Heart right ventricle (tissue), 16 donors: ENCODE measurements around the gene KIF25. TPM values are rescaled to one million over a fixed set of nuclear protein-coding genes. Genes with fewer than 3 reads are reported as not detected.

Experiments
- ATAC-seq, 8 donors: fragments of 200-7000 bp; cut with Tn5 transposase; one replicate each; pipeline ENCODE4 v1.9.1; 2020; ENCODE audit warnings: mild to moderate bottlenecking in 8 of 8, moderate library complexity in 8 of 8, moderate number of reproducible peaks in 1 of 8
- DNase-seq, 2 donors: peaks; one replicate each; pipeline ENCODE4 v3.0.0-alpha.2; 2020
- H3K27ac ChIP-seq, 10 donors: fragments of 200-600 bp; sonication (generic) in 2 of 10; one replicate each; pipeline versions ENCODE4 v1.5.0 to v1.8.0; 2020 to 2022; ENCODE audit warnings: mild to moderate bottlenecking in 3 of 10
- H3K27me3 ChIP-seq, 7 donors: fragments of 200-600 bp; one replicate each; pipeline ENCODE4 v1.8.0; 2021 to 2022; ENCODE audit warnings: mild to moderate bottlenecking in 2 of 7
- H3K36me3 ChIP-seq, 9 donors: fragments of 200-600 bp; sonication (generic) in 1 of 9; one replicate each; pipeline versions ENCODE4 v1.5.0 to v1.8.0; 2020 to 2022; ENCODE audit warnings: mild to moderate bottlenecking in 2 of 9
- H3K4me1 ChIP-seq, 9 donors: fragments of 200-600 bp; sonication (generic) in 1 of 9; one replicate each; pipeline versions ENCODE4 v1.5.0 to v1.8.0; 2020 to 2022; ENCODE audit warnings: mild to moderate bottlenecking in 4 of 9
- H3K4me3 ChIP-seq, 10 donors: fragments of 200-600 bp; sonication (generic) in 2 of 10; one replicate each; pipeline versions ENCODE4 v1.5.0 to v1.8.0; 2020 to 2022; ENCODE audit warnings: mild to moderate bottlenecking in 7 of 10, moderate library complexity in 2 of 10
- H3K9me3 ChIP-seq, 11 donors: fragments of 200-600 bp in 10 of 11; sonication (generic) in 2 of 11; one replicate each; pipeline versions ENCODE4 v1.5.0 to v1.8.0; 2013 to 2022; ENCODE audit warnings: mild to moderate bottlenecking in 2 of 11, control low read depth in 1 of 11, moderate library complexity in 1 of 11
- WGBS, 2 donors: extraction: QIAGEN DNeasy Blood & Tissue Kit; methylation state at CpG; one replicate each; pipeline ENCODE4 v1.1.7; 2013; ENCODE audit warnings: inconsistent platforms in 1 of 2; 5-methylcytosine and 5-hydroxymethylcytosine counted together
- intact Hi-C, 10 donors: fragments of 100-400 bp; cut with DNase I; formaldehyde crosslinking; loops; one replicate each; pipeline versions ENCODE4 v1.11.1 to v1.14.2; 2022
- polyA plus RNA-seq, 2 donors: library from polyadenylated mRNA; stranded (reverse); fragments of 200-250 nt; gene quantifications; one replicate each; pipeline ENCODE4 v1.2.3, GENCODE V29; 2013
- total RNA-seq, 10 donors: library from RNA; stranded (reverse); fragmentation: NEBNext Ultra II Directional in 3 of 10; extraction: Animal tissue kit (Norgen Biotek cat#: 25700) in 3 of 10; gene quantifications; one replicate each; pipeline versions ENCODE4 v1.2.1 to v1.2.4, GENCODE V29; 2021 to 2023
- TF ChIP-seq, protein P1 (sequence below), 9 donors: fragments of 200-600 bp; sonication (generic) in 2 of 9; IDR thresholded peaks; one replicate each; pipeline versions ENCODE4 v1.5.0 to v1.8.0; 2021 to 2022; ENCODE audit warnings: antibody characterized with exemption in 9 of 9, mild to moderate bottlenecking in 5 of 9, moderate library complexity in 1 of 9
- donor health status: Arrhythmogenic right ventricular cardiomyopathy.
- donor health status: ischemic (EF 13 %, LVEDD 7.1; RV severe dilation, severe dysfunction).
- donor health status: healthy with polysubstance abuse.
- donor health status: DM: no; HTN: yes; CAD: no.
- donor health status: DM: no; HTN: no; CAD: no.
- donor health status: ischemic (EF 25% LVEDD 6.9; RV normal size, moderate dysfunction).
- donor health status: ischemic (EF 25% LVEDD 5.7; RV mildly dilated, moderate dysfunction).
- donor health status: healthy.
- donor health status: DM: yes; HTN: yes; CAD: no.
- donor health status: Ischemic cardiomyopathy.
- donor health status: ischemic (EF 35%, LVEDD 5.7; RV mildly dilated, moderate dysfunction).
- donor health status: nonischemic (EF 11% LVEDD 7.7; RV severe dilation, severe dysfunction).
- donor health status: DM: yes; HTN: yes; CAD: no.
- donor health status: PGD.
- donor health status: ischemic (EF 29% LVEDD 5.4; RV normal size, mild dysfunction).
- donor health status: nonischemic (EF 23%, LVEDD 6.1; RV moderate dilation, normal function).

KIF25 gene
- total and polyA plus RNA-seq, 12 donors = 0.18 to 0.95 (median 0.39) TPM; not detected in 4

DNA sequence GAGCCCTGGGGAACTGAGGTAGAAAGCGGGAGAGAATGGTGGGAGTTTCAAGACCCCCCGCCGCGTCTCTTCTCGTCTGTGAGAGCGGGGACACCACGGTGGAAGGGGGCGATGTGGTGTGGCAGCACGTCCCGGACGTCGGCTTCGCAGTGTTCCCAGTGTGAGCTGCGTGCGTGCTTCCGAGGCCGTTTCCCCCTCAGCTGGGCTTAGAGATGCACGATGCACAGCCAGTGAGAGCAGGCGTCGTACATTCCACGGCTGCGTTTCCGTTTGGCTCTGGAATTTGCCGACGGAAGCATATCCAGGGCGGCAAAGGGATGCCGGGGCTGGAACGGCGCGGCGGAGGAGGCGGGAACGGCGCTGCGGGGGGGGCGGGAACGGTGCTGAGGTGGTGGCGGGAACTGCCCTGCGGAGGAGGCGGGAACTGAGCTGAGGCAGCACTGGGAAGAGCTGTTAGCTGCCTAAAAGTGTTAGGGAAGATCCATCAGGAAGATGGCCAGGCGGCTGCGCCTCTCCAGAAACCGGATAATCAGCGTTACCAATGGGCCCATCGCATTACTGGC, 37.7 kb downstream of the KIF25 start:
- 4 to 28% methylated on average over 45 of the region's 45 CpGs for WGBS, 2 donors
- peak overlapping the region in 9 of 10 donors; percentile 23 to 58 (median 45) for H3K4me3 ChIP-seq
- ATAC-seq (peak; percentile 55 to 77 (median 69)), DNase-seq (peak; percentile 74 to 84)
- peak overlapping the region; percentile 79 to 96 (median 86) for H3K27ac ChIP-seq
- H3K27me3 ChIP-seq = peaks cover 0 to 18% (median 0%) of the 10 kb centered on the region in 7 donors
- peaks cover 0 to 24% (median 10%) of the 10 kb centered on the region in 11 donors for H3K9me3 ChIP-seq
- peaks cover 0 to 78% (median 61%) of the 10 kb centered on the region in 9 donors for H3K4me1 ChIP-seq
- intact Hi-C loops = loop anchor here in 5 of 10 donors (2.0 to 10.0 kb wide), 6 partner anchors 42 to 100 kb away; no protein-coding TSS in a partner anchor
- no peaks in the 10 kb centered on the region for H3K36me3 ChIP-seq
- TF ChIP-seq, protein P1, sequence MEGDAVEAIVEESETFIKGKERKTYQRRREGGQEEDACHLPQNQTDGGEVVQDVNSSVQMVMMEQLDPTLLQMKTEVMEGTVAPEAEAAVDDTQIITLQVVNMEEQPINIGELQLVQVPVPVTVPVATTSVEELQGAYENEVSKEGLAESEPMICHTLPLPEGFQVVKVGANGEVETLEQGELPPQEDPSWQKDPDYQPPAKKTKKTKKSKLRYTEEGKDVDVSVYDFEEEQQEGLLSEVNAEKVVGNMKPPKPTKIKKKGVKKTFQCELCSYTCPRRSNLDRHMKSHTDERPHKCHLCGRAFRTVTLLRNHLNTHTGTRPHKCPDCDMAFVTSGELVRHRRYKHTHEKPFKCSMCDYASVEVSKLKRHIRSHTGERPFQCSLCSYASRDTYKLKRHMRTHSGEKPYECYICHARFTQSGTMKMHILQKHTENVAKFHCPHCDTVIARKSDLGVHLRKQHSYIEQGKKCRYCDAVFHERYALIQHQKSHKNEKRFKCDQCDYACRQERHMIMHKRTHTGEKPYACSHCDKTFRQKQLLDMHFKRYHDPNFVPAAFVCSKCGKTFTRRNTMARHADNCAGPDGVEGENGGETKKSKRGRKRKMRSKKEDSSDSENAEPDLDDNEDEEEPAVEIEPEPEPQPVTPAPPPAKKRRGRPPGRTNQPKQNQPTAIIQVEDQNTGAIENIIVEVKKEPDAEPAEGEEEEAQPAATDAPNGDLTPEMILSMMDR (IDR thresholded peaks at IDR 0.05) = no peak

DNA sequence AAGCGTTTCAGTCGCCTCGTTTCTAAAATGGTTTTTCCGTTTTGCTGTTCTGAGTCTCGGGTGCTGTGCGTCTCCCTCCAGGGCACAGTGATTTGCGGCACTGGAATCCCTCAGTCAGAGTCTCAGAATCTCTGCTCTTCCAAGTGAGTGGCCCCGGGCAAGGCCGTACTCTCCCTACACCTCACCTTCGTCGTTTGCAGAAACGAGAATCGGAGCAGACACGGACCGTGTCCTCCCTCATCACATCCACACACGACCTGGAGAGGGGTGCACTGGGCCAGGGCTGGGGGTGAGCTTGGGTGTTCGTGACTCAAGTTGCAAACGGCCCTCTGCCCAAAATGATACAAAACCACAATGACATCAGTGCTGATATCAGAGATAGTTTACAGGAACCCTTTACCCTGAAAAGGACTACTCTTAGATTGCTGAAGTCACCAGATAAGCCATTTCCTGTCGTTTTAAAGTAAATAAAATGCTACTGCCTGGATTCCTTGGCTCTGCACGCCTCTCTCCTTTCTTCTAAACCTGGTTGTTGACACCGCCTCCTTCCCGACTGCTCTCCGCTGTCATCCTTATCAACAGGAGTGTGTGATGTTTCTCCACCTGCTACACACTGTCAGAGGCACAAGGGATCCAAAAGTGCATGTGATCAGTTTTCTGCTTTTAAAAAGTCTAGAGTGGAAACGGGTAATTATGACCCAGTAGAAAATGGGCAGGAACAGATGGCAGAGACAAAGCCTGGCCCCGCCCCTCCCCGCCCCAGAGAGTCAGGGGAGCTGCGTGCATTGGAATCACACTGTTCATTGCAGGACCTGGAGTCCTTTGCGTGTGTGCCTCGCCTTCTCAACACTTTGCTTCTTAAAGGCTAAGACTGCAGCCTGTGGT, 38.4 kb downstream of the KIF25 start:
- peaks cover 0 to 18% (median 0%) of the 10 kb centered on the region in 7 donors for H3K27me3 ChIP-seq
- peaks cover 0 to 31% (median 17%) of the 10 kb centered on the region in 11 donors for H3K9me3 ChIP-seq
- peak overlapping the region in 9 of 10 donors; percentile 23 to 58 (median 45) for H3K4me3 ChIP-seq
- TF ChIP-seq, protein P1 (IDR thresholded peaks at IDR 0.05) = no peak
- peaks cover 0 to 72% (median 57%) of the 10 kb centered on the region in 9 donors for H3K4me1 ChIP-seq
- WGBS, 2 donors = 17 to 37% methylated on average over 29 of the region's 29 CpGs
- peak overlapping the region; percentile 79 to 96 (median 86) for H3K27ac ChIP-seq
- intact Hi-C loops = loop anchor here in 6 of 10 donors (2.0 to 10.0 kb wide), 8 partner anchors 43 to 101 kb away; no protein-coding TSS in a partner anchor
- ATAC-seq (peak; percentile 12 to 65 (median 55)), DNase-seq (peak in 1 of 2 donors; percentile 41)
- H3K36me3 ChIP-seq = no peaks in the 10 kb centered on the region

DNA sequence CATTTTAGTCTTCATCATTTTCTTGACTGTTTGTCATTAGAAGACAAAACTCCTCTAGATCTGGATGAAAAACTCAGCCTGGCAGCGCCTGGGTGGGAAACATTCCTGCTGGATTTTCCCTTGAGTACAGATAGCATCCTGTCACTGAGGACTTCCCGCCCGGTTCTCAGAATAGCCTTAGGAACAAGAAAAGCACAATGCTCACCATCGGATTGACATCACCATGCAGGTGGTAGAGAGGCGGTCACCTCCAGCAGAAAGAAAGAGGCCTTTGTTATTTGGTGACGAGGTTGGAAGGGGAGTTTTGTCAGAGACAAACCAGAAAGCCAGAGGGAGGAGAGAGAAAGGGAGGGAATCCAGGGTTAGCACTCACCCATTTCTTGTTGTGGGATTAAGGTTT, 39.8 kb downstream of the KIF25 start:
- ATAC-seq (peak; percentile 40 to 86 (median 68)), DNase-seq (peak in 1 of 2 donors; percentile 76)
- WGBS, 2 donors = 51 to 54% methylated on average over 6 of the region's 6 CpGs
- H3K4me3 ChIP-seq = no peak overlapping the region
- H3K4me1 ChIP-seq = peaks cover 0 to 59% (median 43%) of the 10 kb centered on the region in 9 donors
- H3K27ac ChIP-seq = peak overlapping the region; percentile 79 to 96 (median 86)
- intact Hi-C loops = loop anchor here in 6 of 10 donors (2.0 to 10.0 kb wide), 7 partner anchors 45 to 102 kb away; no protein-coding TSS in a partner anchor
- TF ChIP-seq, protein P1 (IDR thresholded peaks at IDR 0.05) = no peak
- H3K27me3 ChIP-seq = peaks cover 0 to 18% (median 0%) of the 10 kb centered on the region in 7 donors
- H3K36me3 ChIP-seq = no peaks in the 10 kb centered on the region
- H3K9me3 ChIP-seq = peaks cover 0 to 34% (median 17%) of the 10 kb centered on the region in 11 donors

DNA sequence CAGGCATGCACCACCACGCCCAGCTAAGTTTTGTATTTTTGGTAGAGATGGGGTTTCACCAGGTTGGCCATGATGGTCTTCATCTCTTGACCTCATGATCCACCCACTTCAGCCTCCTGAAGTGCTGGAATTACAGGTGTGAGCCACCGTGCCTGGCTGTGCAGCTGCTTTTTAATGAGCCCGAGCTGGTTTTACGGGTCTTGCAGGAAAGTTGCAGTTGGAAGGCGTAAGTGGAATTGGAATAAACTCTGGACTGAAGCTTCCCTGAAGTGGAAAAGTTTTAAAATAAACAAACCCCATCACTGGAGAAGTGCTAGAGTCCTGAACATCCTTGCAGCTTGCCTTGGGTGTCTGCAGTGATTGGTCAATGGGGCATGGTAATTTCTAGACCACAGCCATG, 40.4 kb downstream of the KIF25 start:
- intact Hi-C loops = loop anchor here in 6 of 10 donors (2.0 to 10.0 kb wide), 7 partner anchors 46 to 103 kb away; no protein-coding TSS in a partner anchor
- peaks cover 0 to 18% (median 0%) of the 10 kb centered on the region in 7 donors for H3K27me3 ChIP-seq
- peaks cover 0 to 53% (median 37%) of the 10 kb centered on the region in 9 donors for H3K4me1 ChIP-seq
- H3K27ac ChIP-seq = peak overlapping the region; percentile 32 to 96 (median 84)
- no peak for ATAC-seq
- H3K36me3 ChIP-seq = no peaks in the 10 kb centered on the region
- no peak overlapping the region for H3K4me3 ChIP-seq
- 88 to 89% methylated on average over 5 of the region's 5 CpGs for WGBS, 2 donors
- no peak for DNase-seq
- TF ChIP-seq, protein P1 (IDR thresholded peaks at IDR 0.05) = no peak
- peaks cover 0 to 34% (median 17%) of the 10 kb centered on the region in 11 donors for H3K9me3 ChIP-seq
